Sigmoid colon (tissue), 7 donors: ENCODE data around the gene AP1S2. TPM values are rescaled to one million over a fixed set of nuclear protein-coding genes. Genes with fewer than 3 reads are reported as not detected.

Experiments
- DNase-seq: peaks from one replicate; pipeline ENCODE4 v3.0.0-alpha.2; 2019
- H3K27ac ChIP-seq, 4 donors: fragments of 200-600 bp; sonication (generic); one replicate each; pipeline ENCODE4 v1.5.1; 2016 to 2019; ENCODE audit warnings: mild to moderate bottlenecking in 1 of 4
- H3K27me3 ChIP-seq, 3 donors: fragments of 200-600 bp; sonication (generic); one replicate each; pipeline ENCODE4 v1.5.1; 2019; ENCODE audit warnings: mild to moderate bottlenecking in 1 of 3
- H3K36me3 ChIP-seq, 4 donors: fragments of 200-600 bp; sonication (generic); one replicate each; pipeline ENCODE4 v1.5.1; 2016 to 2019
- H3K4me1 ChIP-seq, 4 donors: fragments of 200-600 bp; sonication (generic); one replicate each; pipeline ENCODE4 v1.5.1; 2017 to 2019
- H3K4me3 ChIP-seq, 4 donors: fragments of 200-600 bp; sonication (generic); one replicate each; pipeline ENCODE4 v1.5.1; 2017 to 2019; ENCODE audit warnings: mild to moderate bottlenecking in 2 of 4, moderate library complexity in 1 of 4
- H3K9me3 ChIP-seq, 4 donors: fragments of 200-600 bp in 3 of 4; sonication (generic) in 3 of 4; one replicate each; pipeline versions ENCODE4 v1.5.1 to v1.6.1; 2013 to 2019
- CTCF ChIP-seq, 4 experiments: fragments of 450-650 bp in 3 of 4; fragments of 200-600 bp in 1 of 4; IDR thresholded peaks; one replicate each; pipeline ENCODE4 v1.5.1; 2016 to 2019; ENCODE audit warnings: antibody characterized with exemption in 4 of 4, mild to moderate bottlenecking in 3 of 4, moderate library complexity in 2 of 4
- EP300 ChIP-seq, 4 donors: sonication (generic); formaldehyde crosslinking; IDR thresholded peaks; one replicate each; pipeline ENCODE4 v1.6.1; 2017; ENCODE audit warnings: antibody characterized with exemption in 4 of 4
- POLR2A ChIP-seq, 2 donors: fragments of 450-650 bp; IDR thresholded peaks; one replicate each; pipeline ENCODE4 v1.6.1; 2016; ENCODE audit warnings: antibody characterized with exemption in 2 of 2, mild to moderate bottlenecking in 2 of 2, moderate library complexity in 2 of 2
- POLR2AphosphoS5 ChIP-seq, 4 donors: sonication (generic); formaldehyde crosslinking; IDR thresholded peaks; one replicate each; pipeline ENCODE4 v1.6.1; 2017; ENCODE audit warnings: antibody characterized with exemption in 4 of 4
- WGBS, 2 donors: extraction: QIAGEN DNeasy Blood & Tissue Kit; methylation state at CpG; one replicate each; pipeline ENCODE4 v1.1.7; 2013; 5-methylcytosine and 5-hydroxymethylcytosine counted together
- intact Hi-C: fragments of 100-400 bp; cut with DNase I; formaldehyde crosslinking; loops from one replicate; pipeline ENCODE4 v1.15.1; 2023
- polyA plus RNA-seq, 3 donors: library from polyadenylated mRNA; stranded (reverse); fragments of 200-250 nt; gene quantifications; one replicate each; pipeline ENCODE4 v1.2.3, GENCODE V29; 2013
- total RNA-seq, 4 donors: library from RNA; depleted of rRNA; stranded (reverse); fragments of >200 nt; gene quantifications; one replicate each; pipeline ENCODE4 v1.1.0, GENCODE V29; 2016
- donor health status: healthy with polysubstance abuse.
- donor health status: Bipolar disorder and iron deficiency.
- donor health status: healthy.

The AP1S2 gene
- total and polyA plus RNA-seq, 7 donors, result 19.1 to 156 (median 71.6) TPM

GRCh38 chrX:15856636-15857035 lies 2.0 kb upstream of the AP1S2 start:
- H3K27ac ChIP-seq, result peak overlapping the region; percentile 83 to 95 (median 89)
- no peaks in the 10 kb centered on the region for H3K9me3 ChIP-seq
- no peak for DNase-seq
- H3K4me3 ChIP-seq, result no peak overlapping the region
- no peak for TF ChIP-seq CTCF (IDR thresholded peaks at IDR 0.05)
- no peak for TF ChIP-seq EP300 (IDR thresholded peaks at IDR 0.05)
- no peak for TF ChIP-seq POLR2AphosphoS5 (IDR thresholded peaks at IDR 0.05)
- TF ChIP-seq POLR2A (IDR thresholded peaks at IDR 0.05), result no peak
- peaks cover 0 to 16% (median 3%) of the 10 kb centered on the region in 4 donors for H3K4me1 ChIP-seq
- intact Hi-C loops, result no loop called here
- WGBS, 2 donors, result 59 to 75% methylated on average over 1 of the region's 1 CpG
- no peaks in the 10 kb centered on the region for H3K36me3 ChIP-seq
- no peaks in the 10 kb centered on the region for H3K27me3 ChIP-seq

- Histone ChIP-seq H3K4me3 (no peak overlapping the region), H3K4me1 (peaks cover 0 to 16% (median 3%) of the 10 kb centered on the region in 4 donors), H3K36me3 (no peaks in the 10 kb centered on the region), H3K9me3 (no peaks in the 10 kb centered on the region), H3K27me3 (no peaks in the 10 kb centered on the region), H3K27ac (peak overlapping the region; percentile 83 to 95 (median 89))
- DNase-seq, result no peak
- WGBS, 2 donors, result 51 to 83% methylated on average over 4 of the region's 4 CpGs
- TF ChIP-seq POLR2A (IDR thresholded peaks at IDR 0.05) (no peak), EP300 (IDR thresholded peaks at IDR 0.05) (no peak), CTCF (IDR thresholded peaks at IDR 0.05) (no peak), POLR2AphosphoS5 (IDR thresholded peaks at IDR 0.05) (no peak)
- intact Hi-C loops, result no loop called here
Observed at GRCh38 chrX:15856222-15856587, 1.6 kb upstream of the AP1S2 start.

- H3K27ac ChIP-seq, result peak overlapping the region; percentile 83 to 95 (median 89)
- no peak for DNase-seq
- H3K36me3 ChIP-seq, result no peaks in the 10 kb centered on the region
- WGBS, 2 donors, result 5 to 16% methylated on average over 16 of the region's 16 CpGs
- peak overlapping the region; percentile 44 to 81 (median 76) for H3K4me3 ChIP-seq
- no peaks in the 10 kb centered on the region for H3K9me3 ChIP-seq
- intact Hi-C loops, result no loop called here
- H3K27me3 ChIP-seq, result peaks cover 0 to 2% (median 0%) of the 10 kb centered on the region in 3 donors
- TF ChIP-seq POLR2AphosphoS5 (IDR thresholded peaks at IDR 0.05) (no peak), EP300 (IDR thresholded peaks at IDR 0.05) (no peak), CTCF (IDR thresholded peaks at IDR 0.05) (no peak), POLR2A (IDR thresholded peaks at IDR 0.05) (no peak)
- peaks cover 0 to 16% (median 3%) of the 10 kb centered on the region in 4 donors for H3K4me1 ChIP-seq
Observed at GRCh38 chrX:15855568-15856221, 1.1 kb upstream of the AP1S2 start.

GRCh38 chrX:15854080-15854655 lies 445 bp downstream of the AP1S2 start:
- Histone ChIP-seq H3K4me1 (peaks cover 0 to 16% (median 3%) of the 10 kb centered on the region in 4 donors), H3K9me3 (no peaks in the 10 kb centered on the region), H3K27ac (peak overlapping the region; percentile 83 to 95 (median 89)), H3K36me3 (no peaks in the 10 kb centered on the region), H3K4me3 (peak overlapping the region; percentile 44 to 81 (median 76)), H3K27me3 (peaks cover 0 to 3% (median 0%) of the 10 kb centered on the region in 3 donors)
- DNase-seq, result peak; percentile 76
- no peak for TF ChIP-seq CTCF (IDR thresholded peaks at IDR 0.05)
- TF ChIP-seq POLR2A (IDR thresholded peaks at IDR 0.05), result no peak
- TF ChIP-seq EP300 (IDR thresholded peaks at IDR 0.05), result no peak
- TF ChIP-seq POLR2AphosphoS5 (IDR thresholded peaks at IDR 0.05), result peak in 1 of 4 donors; percentile 14
- intact Hi-C loops, result loop anchor here (5.0 kb wide), 1 partner anchor 177 kb away; no protein-coding TSS in a partner anchor
- 0 to 1% methylated on average over 63 to 65 of the region's 65 CpGs for WGBS, 2 donors
